A549 (cell line): ENCODE data around the gene TMEM219. TPM values are rescaled to one million over a fixed set of nuclear protein-coding genes. Genes with fewer than 3 reads are reported as not detected.
A peak's percentile ranks its signal among the peaks of the same experiment; 100 is the strongest.
"Not testable (repeated sequence)": the region's sequence is repeated elsewhere in the genome, so short reads cannot be mapped to it uniquely, and the experiment has no call there.

Experiments
- ATAC-seq, 2 experiments: fragments of 200-7000 bp in 1 of 2; fragments of >200 bp in 1 of 2; cut with Nextera tagmentation in 1 of 2; cut with Tn5 transposase in 1 of 2; 3 replicates each; pipeline versions ENCODE4 v1.8.0 to v1.9.1; 2018 to 2020; ENCODE audit warnings: mild to moderate bottlenecking in 1 of 2, moderate library complexity in 1 of 2
- CTCF ChIA-PET: fragments of 300-600 bp; sonication (Branson Sonifier 250); formaldehyde crosslinking; extraction: SDS; loops from one replicate; lab custom pipeline; 2021; ENCODE audit warnings: antibody characterized with exemption, inconsistent platforms; lab: Yijun Ruan, JAX
- POLR2A ChIA-PET: fragments of 350-600 bp; formaldehyde crosslinking; extraction: SDS; loops from one replicate; lab custom pipeline; 2021; ENCODE audit warnings: antibody characterized with exemption, inconsistent platforms; lab: Yijun Ruan, JAX
- DNase-seq, 2 experiments: peaks; one replicate each; pipeline versions ENCODE4 v3.0.0 to v3.0.0-alpha.2; 2011 to 2016; ENCODE audit warnings: low read depth in 1 of 2, low spot score in 1 of 2
- FAIRE-seq: peaks from 2 replicates; lab custom pipeline; 2011; peaks lifted over from hg19 to GRCh38; lab: Jason Lieb, UNC
- H3K27ac ChIP-seq, 2 experiments: fragments of >200 bp; sonication (Bioruptor Twin); formaldehyde crosslinking; 3 replicates each; pipeline ENCODE4 v1.5.1; 2016 to 2017
- H3K4me1 ChIP-seq: fragments of >200 bp; sonication (Bioruptor Twin); formaldehyde crosslinking; 3 replicates; pipeline ENCODE4 v1.6.1; 2016
- H3K4me2 ChIP-seq: fragments of >200 bp; sonication (Bioruptor Twin); formaldehyde crosslinking; 3 replicates; pipeline ENCODE4 v1.6.1; 2016
- H3K4me3 ChIP-seq: fragments of >200 bp; sonication (Bioruptor Twin); formaldehyde crosslinking; 3 replicates; pipeline ENCODE4 v1.5.1; 2016
- H3K9me3 ChIP-seq: fragments of >200 bp; sonication (Bioruptor Twin); formaldehyde crosslinking; 3 replicates; pipeline ENCODE4 v1.6.1; 2016
- CBX8 ChIP-seq: fragments of 200-600 bp; sonication (generic); IDR thresholded peaks from 2 replicates; pipeline ENCODE4 v1.6.1; 2016
- CEBPB ChIP-seq, 2 experiments: fragments of >200 bp in 1 of 2; sonication (Bioruptor Twin) in 1 of 2; formaldehyde crosslinking in 1 of 2; IDR thresholded peaks; 2 replicates each; pipeline ENCODE4 v1.6.1; 2012 to 2016
- CHD2 ChIP-seq: fragments of 150-350 bp; IDR thresholded peaks from 2 replicates; pipeline ENCODE4 v1.6.1; 2014; ENCODE audit warnings: low read length; ENCODE audit not compliant: partially characterized antibody
- CHD4 ChIP-seq: fragments of 200-600 bp; sonication (generic); IDR thresholded peaks from 2 replicates; pipeline ENCODE4 v1.6.1; 2016; ENCODE audit warnings: antibody characterized with exemption, mild to moderate bottlenecking, borderline replicate concordance
- E2F6 ChIP-seq: IDR thresholded peaks from 2 replicates; pipeline ENCODE4 v1.6.1; 2012; ENCODE audit warnings: low read depth, borderline replicate concordance
- ESRRA ChIP-seq: fragments of 150-350 bp; IDR thresholded peaks from 2 replicates; pipeline ENCODE4 v1.6.1; 2014; ENCODE audit warnings: mild to moderate bottlenecking, low read length, borderline replicate concordance
- HDAC2 ChIP-seq: fragments of 200-600 bp; sonication (generic); IDR thresholded peaks from 2 replicates; pipeline ENCODE4 v1.6.1; 2016
- HES2 ChIP-seq: fragments of >200 bp; sonication (Bioruptor Twin); formaldehyde crosslinking; IDR thresholded peaks from 2 replicates; pipeline ENCODE4 v1.6.1; 2016
- HOXA7 ChIP-seq: fragments of 250-450 bp; sonication (Bioruptor Pico); IDR thresholded peaks from 2 replicates; pipeline ENCODE4 v1.5.0; 2020; ENCODE audit warnings: mild to moderate bottlenecking, moderate library complexity
- HOXB13 ChIP-seq: fragments of 250-450 bp; sonication (Bioruptor Pico); IDR thresholded peaks from 2 replicates; pipeline ENCODE4 v1.5.0; 2020; ENCODE audit warnings: low read depth, mild to moderate bottlenecking, moderate library complexity
- JUNB ChIP-seq: fragments of >200 bp; sonication (Bioruptor Twin); formaldehyde crosslinking; IDR thresholded peaks from 2 replicates; pipeline ENCODE4 v1.6.1; 2016
- MAFK ChIP-seq: fragments of 450-650 bp; IDR thresholded peaks from 2 replicates; pipeline ENCODE4 v1.6.1; 2014; ENCODE audit not compliant: partially characterized antibody
- NR3C1 ChIP-seq: fragments of >200 bp; sonication (Bioruptor Twin); formaldehyde crosslinking; IDR thresholded peaks from 3 replicates; pipeline ENCODE4 v1.6.1; 2017
- POLR2A ChIP-seq: IDR thresholded peaks from 2 replicates; pipeline ENCODE4 v1.6.1; 2012; ENCODE audit warnings: mild to moderate bottlenecking, low read length
- RAD21 ChIP-seq, 2 experiments: fragments of >200 bp in 1 of 2; sonication (Bioruptor Twin) in 1 of 2; formaldehyde crosslinking in 1 of 2; IDR thresholded peaks in 1 of 2; conservative IDR thresholded peaks in 1 of 2; 2 replicates in 1 of 2; 3 replicates in 1 of 2; pipeline ENCODE4 v1.6.1; 2012 to 2018; ENCODE audit warnings: inconsistent platforms in 1 of 2
- RARB ChIP-seq: fragments of 250-450 bp; sonication (Bioruptor Pico); IDR thresholded peaks from 2 replicates; pipeline ENCODE4 v1.8.0; 2021; ENCODE audit warnings: mild to moderate bottlenecking, moderate library complexity
- ZSCAN20 ChIP-seq: fragments of 250-450 bp; sonication (Bioruptor Pico); IDR thresholded peaks from 2 replicates; pipeline ENCODE4 v1.8.0; 2022; ENCODE audit warnings: mild to moderate bottlenecking, moderate library complexity
- WGBS: methylation state at CpG from one replicate; pipeline ENCODE4 v1.1.6; 2017; ENCODE audit errors: missing lambda C conversion rate; 5-methylcytosine and 5-hydroxymethylcytosine counted together
- polyA plus RNA-seq, 4 experiments: library from polyadenylated mRNA; depleted of rRNA in 3 of 4; stranded (reverse); fragments of >200 nt; fragmentation: RNase III in 1 of 4; extraction: RNeasy Plus Mini Kit Qiagen cat#74134 plus additional on column Dnase treatment in 1 of 4; gene quantifications; 2 replicates in 3 of 4; 3 replicates in 1 of 4; pipeline ENCODE4 v1.2.3, GENCODE V29; 2011 to 2017

Gene TMEM219
- polyA plus RNA-seq, 2 of the 4 experiments (the other 2 are of a cell fraction): 65.1 to 74.4 TPM

- no peak for DNase-seq
- Histone ChIP-seq H3K9me3 (no peaks in the 10 kb centered on the region), H3K4me3 (peak overlapping the region; percentile 62), H3K27ac (peak overlapping the region; percentile 48 to 82; a peak in 4 of 6 replicates), H3K4me1 (0 out of 3 replicates have a peak, but pooled peaks cover 3% of the 10 kb centered on the region), H3K4me2 (peak overlapping the region; percentile 91)
- no peak for FAIRE-seq
- WGBS: 88% methylated on average over 31 of the region's 31 CpGs
- CTCF ChIA-PET: interaction anchor here (1.0 kb wide), 2 partner anchors 16 to 155 kb away, joined by 3 read pairs; partner anchors contain the start of gene INO80E
- POLR2A ChIA-PET: no interaction called here
- TF ChIP-seq CBX8: no peak
- TF ChIP-seq POLR2A: no peak
- TF ChIP-seq CHD2: no peak
- no peak for TF ChIP-seq MAFK
- no peak for TF ChIP-seq HOXB13 (CRISPR knock-in tag)
- TF ChIP-seq E2F6: no peak
- TF ChIP-seq RAD21 (conservative IDR thresholded peaks at IDR 0.05 in 1 of 2, IDR thresholded peaks at IDR 0.05 in 1 of 2): no peak
- TF ChIP-seq NR3C1: no peak
- no peak for TF ChIP-seq ESRRA
- TF ChIP-seq HDAC2: no peak
- TF ChIP-seq JUNB: no peak
- no peak for TF ChIP-seq CHD4
- no peak for ATAC-seq
Observed at GRCh38 chr16:30011714-30012504, 50.0 kb downstream of the TMEM219 start.

- CTCF ChIA-PET: interaction anchor here (1.0 to 1.8 kb wide), 5 partner anchors 8 to 312 kb away, joined by 3 to 9 read pairs (median 3); partner anchors contain the start of genes INO80E and TLCD3B
- H3K27ac ChIP-seq, H3K4me2 ChIP-seq, POLR2A ChIA-PET, H3K4me3 ChIP-seq, H3K9me3 ChIP-seq, ATAC-seq, DNase-seq, H3K4me1 ChIP-seq, FAIRE-seq: not testable (repeated sequence)
- 95% methylated on average over 14 of the region's 14 CpGs for WGBS
Observed at GRCh38 chr16:30012598-30012997, 50.7 kb downstream of the TMEM219 start.

GRCh38 chr16:30015450-30015849, 53.6 kb downstream of the TMEM219 start:
- WGBS: 89% methylated on average over 7 of the region's 7 CpGs
- ATAC-seq, DNase-seq, H3K4me2 ChIP-seq, POLR2A ChIA-PET, H3K4me3 ChIP-seq, FAIRE-seq, H3K27ac ChIP-seq, H3K9me3 ChIP-seq, H3K4me1 ChIP-seq: not testable (repeated sequence)
- CTCF ChIA-PET: interaction anchor here (0.8 to 1.5 kb wide), 7 partner anchors 8 to 208 kb away, joined by 3 to 6 read pairs (median 4); partner anchors contain the start of gene C16orf92

GRCh38 chr16:30016555-30017276, 54.8 kb downstream of the TMEM219 start:
- Histone ChIP-seq H3K27ac (no peak overlapping the region), H3K9me3 (no peaks in the 10 kb centered on the region), H3K4me3 (no peak overlapping the region), H3K4me1 (no peaks in the 10 kb centered on the region), H3K4me2 (no peak overlapping the region)
- FAIRE-seq: no peak
- POLR2A ChIA-PET: no interaction called here
- TF ChIP-seq ZSCAN20 (no peak), HOXA7 (CRISPR knock-in tag) (no peak), RARB (no peak), CEBPB (IDR thresholded peaks at IDR 0.05) (no peak), HES2 (no peak)
- no peak for DNase-seq
- CTCF ChIA-PET: interaction anchor here (0.6 to 4.1 kb wide), 5 partner anchors 11 to 201 kb away, joined by 3 to 26 read pairs (median 3); partner anchors contain the start of genes PAGR1 and TMEM219
- ATAC-seq: no peak
- 54% methylated on average over 8 of the region's 8 CpGs for WGBS
